ENCODE results near the gene AGPAT4.

The AGPAT4 gene

GRCh38 chr6:161117308-161117707, 156.6 kb downstream of the AGPAT4 start:
- Histone ChIP-seq H3K4ac (ENCODE audit: low read depth, low read length) (no peak overlapping the region), H3K56ac (ENCODE audit: low read length) (no peak overlapping the region), H3K23ac (ENCODE audit: low read length) (no peak overlapping the region), H3K4me2 (ENCODE audit: low read length) (no peak overlapping the region), H4K8ac (ENCODE audit: low read depth, low read length) (no peak overlapping the region), H3K27me3 (ENCODE audit: insufficient read depth, low read length, poor library complexity) (no peaks in the 10 kb centered on the region), H3K79me2 (ENCODE audit: control insufficient read depth, insufficient read depth, low read length) (no peaks in the 10 kb centered on the region), H2AK5ac (ENCODE audit: low read length) (no peak overlapping the region), H3K27ac (ENCODE audit: low read depth, low read length) (no peak overlapping the region), H2BK15ac (replicated peaks; ENCODE audit: low read depth) (no peak overlapping the region), H3K36me3 (ENCODE audit: control insufficient read depth, insufficient read depth, low read length) (peaks cover 12% of the 10 kb centered on the region), H2BK5ac (ENCODE audit: low read length) (no peak overlapping the region), H3K18ac (ENCODE audit: low read length) (no peak overlapping the region), H3K79me1 (ENCODE audit: low read length) (no peaks in the 10 kb centered on the region), H4K5ac (ENCODE audit: low read length) (no peak overlapping the region), H3K4me3 (ENCODE audit: low read length) (no peak overlapping the region), H3K9ac (ENCODE audit: low read length) (no peak overlapping the region), H2BK120ac (ENCODE audit: low read depth, low read length) (no peak overlapping the region), H3K4me1 (ENCODE audit: control insufficient read depth, low read depth, low read length) (no peaks in the 10 kb centered on the region)
- no CpG with 5 or more reads among the region's 7 CpGs for WGBS (ENCODE audit: extremely low coverage, insufficient coverage, low lambda C conversion rate)
- DNase-seq: no peak

DNA sequence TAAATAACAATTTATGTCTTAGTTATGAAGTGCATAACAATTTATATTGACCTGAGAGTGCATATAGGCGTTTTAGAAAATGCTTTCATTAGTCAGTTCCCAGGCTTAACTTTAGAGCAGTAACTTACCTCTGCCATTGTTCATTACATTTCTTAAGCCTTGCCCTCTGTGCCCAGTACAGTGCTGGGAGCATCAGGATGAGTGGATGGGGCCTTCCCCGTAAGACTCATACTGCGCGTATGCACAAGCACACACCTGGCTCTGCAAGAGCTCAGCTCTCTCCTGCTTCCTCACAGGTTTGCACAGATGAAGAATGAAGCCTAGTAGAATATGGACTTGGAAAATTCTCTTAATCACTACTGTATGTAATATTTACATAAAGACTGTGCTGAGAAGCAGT, 157.3 kb downstream of the AGPAT4 start:
- Histone ChIP-seq H3K27me3 (ENCODE audit: insufficient read depth, low read length, poor library complexity) (no peaks in the 10 kb centered on the region), H3K27ac (ENCODE audit: low read depth, low read length) (no peak overlapping the region), H3K79me2 (ENCODE audit: control insufficient read depth, insufficient read depth, low read length) (no peaks in the 10 kb centered on the region), H3K23ac (ENCODE audit: low read length) (no peak overlapping the region), H3K4ac (ENCODE audit: low read depth, low read length) (no peak overlapping the region), H3K4me3 (ENCODE audit: low read length) (no peak overlapping the region), H3K4me1 (ENCODE audit: control insufficient read depth, low read depth, low read length) (no peaks in the 10 kb centered on the region), H2BK15ac (replicated peaks; ENCODE audit: low read depth) (no peak overlapping the region), H2BK5ac (ENCODE audit: low read length) (no peak overlapping the region), H4K8ac (ENCODE audit: low read depth, low read length) (no peak overlapping the region), H3K36me3 (ENCODE audit: control insufficient read depth, insufficient read depth, low read length) (peaks cover 16% of the 10 kb centered on the region), H3K18ac (ENCODE audit: low read length) (no peak overlapping the region), H3K56ac (ENCODE audit: low read length) (no peak overlapping the region), H3K4me2 (ENCODE audit: low read length) (no peak overlapping the region), H2BK120ac (ENCODE audit: low read depth, low read length) (no peak overlapping the region), H3K79me1 (ENCODE audit: low read length) (no peaks in the 10 kb centered on the region), H3K9ac (ENCODE audit: low read length) (no peak overlapping the region), H2AK5ac (ENCODE audit: low read length) (no peak overlapping the region), H4K5ac (ENCODE audit: low read length) (no peak overlapping the region)
- no peak for DNase-seq
- WGBS (ENCODE audit: extremely low coverage, insufficient coverage, low lambda C conversion rate): no CpG with 5 or more reads among the region's 4 CpGs

GRCh38 chr6:161115468-161115867, 158.4 kb downstream of the AGPAT4 start:
- WGBS (ENCODE audit: extremely low coverage, insufficient coverage, low lambda C conversion rate): no CpG with 5 or more reads among the region's 3 CpGs
- peaks cover 21% of the 10 kb centered on the region for H3K36me3 ChIP-seq (ENCODE audit: control insufficient read depth, insufficient read depth, low read length)

DNA sequence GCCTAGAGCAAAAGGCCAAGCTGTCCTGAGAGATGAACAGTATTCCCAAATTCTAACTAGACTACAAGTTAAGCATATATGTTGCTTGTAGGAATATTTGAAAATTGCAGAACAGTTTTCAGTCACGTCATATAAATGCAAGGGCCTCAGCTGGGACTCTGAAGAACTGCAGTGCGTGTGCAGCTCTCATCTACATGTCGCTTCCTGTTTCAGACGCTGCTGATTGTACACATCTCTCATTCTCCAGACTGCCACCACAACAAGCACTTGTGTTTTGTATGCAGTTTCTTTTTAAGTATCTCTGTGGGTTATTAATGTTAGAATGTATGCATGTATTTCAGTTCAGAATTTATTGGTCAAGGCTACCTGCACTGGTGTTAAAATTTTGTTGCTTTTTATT, 162.6 kb downstream of the AGPAT4 start:
- Histone ChIP-seq H3K9ac (ENCODE audit: low read length) (no peak overlapping the region), H3K36me3 (ENCODE audit: control insufficient read depth, insufficient read depth, low read length) (peaks cover 33% of the 10 kb centered on the region), H3K23ac (ENCODE audit: low read length) (no peak overlapping the region), H3K79me1 (ENCODE audit: low read length) (no peaks in the 10 kb centered on the region), H3K4ac (ENCODE audit: low read depth, low read length) (no peak overlapping the region), H3K56ac (ENCODE audit: low read length) (no peak overlapping the region), H2BK120ac (ENCODE audit: low read depth, low read length) (no peak overlapping the region), H4K5ac (ENCODE audit: low read length) (no peak overlapping the region), H2BK15ac (replicated peaks; ENCODE audit: low read depth) (no peak overlapping the region), H2BK5ac (ENCODE audit: low read length) (no peak overlapping the region), H3K4me3 (ENCODE audit: low read length) (no peak overlapping the region), H3K27ac (ENCODE audit: low read depth, low read length) (no peak overlapping the region), H3K18ac (ENCODE audit: low read length) (no peak overlapping the region), H3K4me2 (ENCODE audit: low read length) (no peak overlapping the region), H4K8ac (ENCODE audit: low read depth, low read length) (no peak overlapping the region), H3K27me3 (ENCODE audit: insufficient read depth, low read length, poor library complexity) (no peaks in the 10 kb centered on the region), H3K79me2 (ENCODE audit: control insufficient read depth, insufficient read depth, low read length) (no peaks in the 10 kb centered on the region), H3K4me1 (ENCODE audit: control insufficient read depth, low read depth, low read length) (no peaks in the 10 kb centered on the region), H2AK5ac (ENCODE audit: low read length) (no peak overlapping the region)
- no CpG with 5 or more reads among the region's 4 CpGs for WGBS (ENCODE audit: extremely low coverage, insufficient coverage, low lambda C conversion rate)
- DNase-seq: no peak

More at GRCh38 chr6:161115468-161115867, 158.4 kb downstream of the AGPAT4 start:
- Histone ChIP-seq H2BK15ac (replicated peaks; ENCODE audit: low read depth) (no peak overlapping the region), H3K56ac (ENCODE audit: low read length) (no peak overlapping the region), H3K18ac (ENCODE audit: low read length) (no peak overlapping the region), H3K23ac (ENCODE audit: low read length) (no peak overlapping the region), H3K79me2 (ENCODE audit: control insufficient read depth, insufficient read depth, low read length) (no peaks in the 10 kb centered on the region), H4K8ac (ENCODE audit: low read depth, low read length) (no peak overlapping the region), H4K5ac (ENCODE audit: low read length) (no peak overlapping the region), H3K4me2 (ENCODE audit: low read length) (no peak overlapping the region), H3K4ac (ENCODE audit: low read depth, low read length) (no peak overlapping the region), H3K27ac (ENCODE audit: low read depth, low read length) (no peak overlapping the region), H3K79me1 (ENCODE audit: low read length) (no peaks in the 10 kb centered on the region), H2BK120ac (ENCODE audit: low read depth, low read length) (no peak overlapping the region), H3K9ac (ENCODE audit: low read length) (no peak overlapping the region), H2BK5ac (ENCODE audit: low read length) (no peak overlapping the region), H3K27me3 (ENCODE audit: insufficient read depth, low read length, poor library complexity) (no peaks in the 10 kb centered on the region), H3K4me1 (ENCODE audit: control insufficient read depth, low read depth, low read length) (no peaks in the 10 kb centered on the region), H2AK5ac (ENCODE audit: low read length) (no peak overlapping the region), H3K4me3 (ENCODE audit: low read length) (no peak overlapping the region)
- DNase-seq: no peak

DNA sequence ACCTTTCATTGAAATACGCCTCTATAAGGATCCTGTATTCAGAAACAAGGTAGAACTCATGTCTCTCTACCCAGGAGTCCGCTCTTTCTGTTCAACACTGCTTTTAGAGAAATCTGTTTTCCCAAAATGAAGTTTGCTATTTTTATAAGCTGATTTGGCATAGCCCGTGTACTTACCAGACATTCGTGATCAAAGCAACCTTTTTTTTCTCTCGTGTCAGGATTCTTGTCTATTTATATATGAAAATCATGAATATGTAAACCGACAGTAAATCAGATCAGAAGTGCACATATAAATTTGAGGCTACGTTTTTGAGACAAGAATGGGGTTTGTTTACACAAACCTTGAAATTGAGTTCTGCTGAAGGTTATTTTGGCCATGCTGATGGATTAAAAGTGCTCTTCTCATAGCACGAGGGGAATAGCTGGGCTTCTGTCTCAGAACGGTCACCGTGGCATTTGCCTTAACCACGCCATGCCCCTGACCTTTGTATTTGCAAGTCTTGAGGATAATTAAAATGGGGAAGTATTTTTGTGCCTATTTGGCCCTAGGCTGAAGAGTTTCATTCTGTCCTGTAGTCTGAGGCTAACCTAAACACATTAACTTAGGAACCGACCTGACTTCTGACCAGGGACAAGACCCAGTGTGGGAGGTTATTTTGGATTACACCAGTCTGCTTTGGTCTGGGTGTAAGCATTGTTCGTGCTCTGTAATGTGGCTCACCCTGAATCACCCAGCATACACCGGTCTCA, 163.7 kb downstream of the AGPAT4 start:
- Histone ChIP-seq H2BK5ac (ENCODE audit: low read length) (no peak overlapping the region), H4K5ac (ENCODE audit: low read length) (no peak overlapping the region), H2BK15ac (replicated peaks; ENCODE audit: low read depth) (no peak overlapping the region), H3K56ac (ENCODE audit: low read length) (no peak overlapping the region), H3K79me1 (ENCODE audit: low read length) (no peaks in the 10 kb centered on the region), H2BK120ac (ENCODE audit: low read depth, low read length) (no peak overlapping the region), H3K4ac (ENCODE audit: low read depth, low read length) (no peak overlapping the region), H3K4me2 (ENCODE audit: low read length) (no peak overlapping the region), H3K36me3 (ENCODE audit: control insufficient read depth, insufficient read depth, low read length) (peaks cover 31% of the 10 kb centered on the region), H4K8ac (ENCODE audit: low read depth, low read length) (no peak overlapping the region), H3K4me1 (ENCODE audit: control insufficient read depth, low read depth, low read length) (no peaks in the 10 kb centered on the region), H3K18ac (ENCODE audit: low read length) (no peak overlapping the region), H3K27ac (ENCODE audit: low read depth, low read length) (no peak overlapping the region), H3K27me3 (ENCODE audit: insufficient read depth, low read length, poor library complexity) (no peaks in the 10 kb centered on the region), H3K79me2 (ENCODE audit: control insufficient read depth, insufficient read depth, low read length) (no peaks in the 10 kb centered on the region), H3K9ac (ENCODE audit: low read length) (no peak overlapping the region), H3K4me3 (ENCODE audit: low read length) (no peak overlapping the region), H3K23ac (ENCODE audit: low read length) (no peak overlapping the region), H2AK5ac (ENCODE audit: low read length) (no peak overlapping the region)
- no CpG with 5 or more reads among the region's 14 CpGs for WGBS (ENCODE audit: extremely low coverage, insufficient coverage, low lambda C conversion rate)
- DNase-seq: no peak

DNA sequence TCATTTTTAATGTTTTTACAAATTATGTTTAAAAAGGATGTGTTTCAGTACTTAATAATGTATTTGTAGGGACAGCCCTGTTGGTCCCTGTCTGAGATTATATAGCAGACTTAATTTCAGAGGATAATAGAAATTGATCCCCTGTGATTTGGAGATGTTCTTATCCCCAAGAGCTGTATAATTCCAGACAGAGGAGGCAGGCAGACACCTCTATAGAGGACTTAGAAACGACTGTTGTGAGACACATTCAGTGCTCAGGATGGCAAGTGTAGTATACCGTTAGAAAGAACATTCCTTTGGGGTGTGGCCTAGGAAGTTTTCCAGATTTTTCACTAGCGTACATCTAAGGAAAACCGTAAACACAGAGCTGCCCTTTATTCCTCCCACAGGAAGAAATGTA, 164.5 kb downstream of the AGPAT4 start:
- no peak overlapping the region for H3K18ac ChIP-seq (ENCODE audit: low read length)
- no peak overlapping the region for H4K5ac ChIP-seq (ENCODE audit: low read length)
- H4K8ac ChIP-seq (ENCODE audit: low read depth, low read length): no peak overlapping the region
- no peaks in the 10 kb centered on the region for H3K79me2 ChIP-seq (ENCODE audit: control insufficient read depth, insufficient read depth, low read length)
- H3K79me1 ChIP-seq (ENCODE audit: low read length): no peaks in the 10 kb centered on the region
- DNase-seq: no peak
- no peak overlapping the region for H2BK5ac ChIP-seq (ENCODE audit: low read length)
- H3K4me3 ChIP-seq (ENCODE audit: low read length): no peak overlapping the region
- peaks cover 31% of the 10 kb centered on the region for H3K36me3 ChIP-seq (ENCODE audit: control insufficient read depth, insufficient read depth, low read length)
- no peak overlapping the region for H2AK5ac ChIP-seq (ENCODE audit: low read length)
- no CpG with 5 or more reads among the region's 4 CpGs for WGBS (ENCODE audit: extremely low coverage, insufficient coverage, low lambda C conversion rate)
- H3K9ac ChIP-seq (ENCODE audit: low read length): no peak overlapping the region
- H2BK120ac ChIP-seq (ENCODE audit: low read depth, low read length): no peak overlapping the region
- H3K27me3 ChIP-seq (ENCODE audit: insufficient read depth, low read length, poor library complexity): no peaks in the 10 kb centered on the region
- H3K4ac ChIP-seq (ENCODE audit: low read depth, low read length): no peak overlapping the region
- H3K23ac ChIP-seq (ENCODE audit: low read length): no peak overlapping the region
- H2BK15ac ChIP-seq (replicated peaks; ENCODE audit: low read depth): no peak overlapping the region
- no peak overlapping the region for H3K27ac ChIP-seq (ENCODE audit: low read depth, low read length)
- no peaks in the 10 kb centered on the region for H3K4me1 ChIP-seq (ENCODE audit: control insufficient read depth, low read depth, low read length)
- no peak overlapping the region for H3K56ac ChIP-seq (ENCODE audit: low read length)
- no peak overlapping the region for H3K4me2 ChIP-seq (ENCODE audit: low read length)

All from mesendoderm (in vitro differentiated cells).